Loucy (cell line): ENCODE results near the gene AAMP.

ENCODE experiments used
- H2AFZ ChIP-seq: fragments of 200-600 bp; sonication (generic); 2 replicates; pipeline ENCODE4 v1.6.0; 2016; ENCODE audit warnings: antibody characterized with exemption, mild to moderate bottlenecking, low read length, moderate library complexity
- H3F3A ChIP-seq: fragments of 200-600 bp; 2 replicates; pipeline ENCODE4 v1.6.0; 2016; ENCODE audit warnings: antibody characterized with exemption, low read depth, mild to moderate bottlenecking
- H3K27me3 ChIP-seq: fragments of 200-600 bp; sonication (generic); 2 replicates; pipeline ENCODE4 v1.6.1; 2014; ENCODE audit warnings: low read length, mild to moderate bottlenecking; ENCODE audit not compliant: insufficient read depth, poor library complexity, severe bottlenecking
- H3K36me3 ChIP-seq: fragments of 200-600 bp; sonication (generic); 2 replicates; pipeline ENCODE4 v1.6.1; 2016; ENCODE audit warnings: low read length; ENCODE audit not compliant: insufficient read depth
- H3K4me1 ChIP-seq: fragments of 200-600 bp; sonication (generic); 2 replicates; pipeline ENCODE4 v1.5.1; 2014; ENCODE audit warnings: low read length, mild to moderate bottlenecking; ENCODE audit not compliant: insufficient read depth, poor library complexity, severe bottlenecking
- H3K4me2 ChIP-seq: fragments of 200-600 bp; sonication (generic); 2 replicates; pipeline ENCODE4 v1.6.0; 2014; ENCODE audit warnings: antibody characterized with exemption, low read length, low read depth, mild to moderate bottlenecking; ENCODE audit not compliant: poor library complexity, severe bottlenecking
- H3K4me3 ChIP-seq: fragments of 200-600 bp; sonication (generic); 2 replicates; pipeline ENCODE4 v1.5.1; 2014; ENCODE audit warnings: low read length, mild to moderate bottlenecking, mixed read lengths; ENCODE audit not compliant: poor library complexity, severe bottlenecking
- H3K79me2 ChIP-seq: fragments of 200-600 bp; sonication (generic); 2 replicates; pipeline ENCODE4 v1.6.1; 2014; ENCODE audit warnings: low read length; ENCODE audit not compliant: insufficient read depth
- H3K9ac ChIP-seq: fragments of 200-600 bp; sonication (generic); 2 replicates; pipeline ENCODE4 v1.6.0; 2014; ENCODE audit warnings: mild to moderate bottlenecking, low read depth, low read length, moderate library complexity; ENCODE audit not compliant: poor library complexity, severe bottlenecking
- H3K9me2 ChIP-seq: fragments of 200-600 bp; sonication (generic); replicated peaks from 2 replicates; pipeline ENCODE4 v1.6.1; 2016; ENCODE audit warnings: low read depth, low read length, mixed read lengths
- H3K9me3 ChIP-seq: fragments of 200-600 bp; sonication (generic); 2 replicates; pipeline ENCODE4 v1.6.1; 2014; ENCODE audit warnings: mild to moderate bottlenecking, antibody characterized with exemption, low read length, low read depth; ENCODE audit not compliant: insufficient read depth
- H4K20me1 ChIP-seq: fragments of 200-600 bp; sonication (generic); 2 replicates; pipeline ENCODE4 v1.6.0; 2014; ENCODE audit warnings: antibody characterized with exemption, low read length, mild to moderate bottlenecking; ENCODE audit not compliant: insufficient read depth, poor library complexity, severe bottlenecking
- CTCF ChIP-seq: fragments of 200-600 bp; sonication (generic); conservative IDR thresholded peaks from 2 replicates; pipeline ENCODE4 v1.5.1; 2014; ENCODE audit warnings: mild to moderate bottlenecking, antibody characterized with exemption, low read length
- EZH2phosphoT487 ChIP-seq: fragments of 200-600 bp; IDR thresholded peaks from 2 replicates; pipeline ENCODE4 v1.6.1; 2018; ENCODE audit warnings: antibody characterized with exemption, mild to moderate bottlenecking, moderate library complexity, borderline replicate concordance

The AAMP gene

GRCh38 chr2:218234521-218234920, 35.4 kb downstream of the AAMP start:
- H3K79me2 ChIP-seq = peaks cover 59% of the 10 kb centered on the region
- peaks cover 21% of the 10 kb centered on the region for H3K4me1 ChIP-seq
- no peak overlapping the region for H3K4me2 ChIP-seq
- TF ChIP-seq CTCF (no peak), EZH2phosphoT487 (no peak)
- H3F3A ChIP-seq = peaks cover 6% of the 10 kb centered on the region; the same call in 1 of the 2 replicates
- H3K4me3 ChIP-seq = no peak overlapping the region
- no peak overlapping the region for H2AFZ ChIP-seq
- no peaks in the 10 kb centered on the region for H3K9me3 ChIP-seq
- H3K36me3 ChIP-seq = peaks cover 91% of the 10 kb centered on the region
- no peak overlapping the region for H3K9ac ChIP-seq
- no peaks in the 10 kb centered on the region for H3K9me2 ChIP-seq
- H3K27me3 ChIP-seq = no peaks in the 10 kb centered on the region
- H4K20me1 ChIP-seq = peaks cover 4% of the 10 kb centered on the region

- peaks cover 29% of the 10 kb centered on the region for H3K4me1 ChIP-seq
- H3K27me3 ChIP-seq = no peaks in the 10 kb centered on the region
- H4K20me1 ChIP-seq = peaks cover 4% of the 10 kb centered on the region
- no peaks in the 10 kb centered on the region for H3K9me3 ChIP-seq
- TF ChIP-seq EZH2phosphoT487 (no peak), CTCF (no peak)
- no peaks in the 10 kb centered on the region for H3K9me2 ChIP-seq
- no peak overlapping the region for H2AFZ ChIP-seq
- peaks cover 86% of the 10 kb centered on the region for H3K36me3 ChIP-seq
- H3F3A ChIP-seq = peaks cover 12% of the 10 kb centered on the region
- no peak overlapping the region for H3K4me2 ChIP-seq
- peaks cover 56% of the 10 kb centered on the region for H3K79me2 ChIP-seq
- H3K9ac ChIP-seq = no peak overlapping the region
- H3K4me3 ChIP-seq = no peak overlapping the region
Observed at GRCh38 chr2:218233543-218233942, 36.4 kb downstream of the AAMP start.

GRCh38 chr2:218230882-218231281, 39.1 kb downstream of the AAMP start:
- Histone ChIP-seq H3K9me3 (no peaks in the 10 kb centered on the region), H3F3A (peaks cover 12% of the 10 kb centered on the region), H3K36me3 (peaks cover 83% of the 10 kb centered on the region), H3K79me2 (peaks cover 78% of the 10 kb centered on the region), H3K9me2 (no peaks in the 10 kb centered on the region), H2AFZ (no peak overlapping the region), H3K9ac (peak overlapping the region; percentile 72), H3K27me3 (no peaks in the 10 kb centered on the region), H3K4me1 (peaks cover 38% of the 10 kb centered on the region), H4K20me1 (peaks cover 4% of the 10 kb centered on the region), H3K4me3 (peak overlapping the region; percentile 64), H3K4me2 (peak overlapping the region; percentile 66)
- TF ChIP-seq EZH2phosphoT487 (no peak), CTCF (peak; percentile 53; the same call in 1 of the 2 replicates)
